Stomach (tissue), 4 donors: Measurements from ENCODE around the gene ANKFY1.

Source experiments
- CTCF ChIP-seq, 7 experiments: fragments of 450-650 bp in 4 of 7; fragments of 200-600 bp in 3 of 7; sonication (generic) in 3 of 7; IDR thresholded peaks; one replicate each; pipeline ENCODE4 v1.5.1; 2016 to 2019; ENCODE audit warnings: antibody characterized with exemption in 7 of 7, control low read depth in 2 of 7, mild to moderate bottlenecking in 1 of 7
- EP300 ChIP-seq: sonication (generic); formaldehyde crosslinking; IDR thresholded peaks from one replicate; pipeline ENCODE4 v1.6.1; 2017; ENCODE audit warnings: antibody characterized with exemption
- POLR2A ChIP-seq, 4 donors: fragments of 450-650 bp; IDR thresholded peaks; one replicate each; pipeline ENCODE4 v1.6.1; 2016; ENCODE audit warnings: antibody characterized with exemption in 4 of 4, control low read depth in 2 of 4, mild to moderate bottlenecking in 1 of 4, moderate library complexity in 1 of 4
- POLR2AphosphoS5 ChIP-seq, 3 donors: sonication (generic); formaldehyde crosslinking; IDR thresholded peaks; one replicate each; pipeline ENCODE4 v1.6.1; 2016; ENCODE audit warnings: antibody characterized with exemption in 3 of 3

GRCh38 chr17:4214157-4214556 lies 49.6 kb downstream of the ANKFY1 start:
- no peak for TF ChIP-seq POLR2AphosphoS5 (IDR thresholded peaks at IDR 0.05)
- no peak for TF ChIP-seq EP300
- TF ChIP-seq POLR2A (IDR thresholded peaks at IDR 0.05), result no peak
- no peak for TF ChIP-seq CTCF (IDR thresholded peaks at IDR 0.05)
